ENCODE measurements around the gene KIFBP. TPM values are rescaled to one million over a fixed set of nuclear protein-coding genes. Genes with fewer than 3 reads are reported as not detected.

The KIFBP gene
- total and polyA plus RNA-seq, 2 experiments from 2014 or later: 26.6 to 29.8 TPM

GRCh38 chr10:68989317-68989990, 851 bp downstream of the KIFBP start:
- Histone ChIP-seq H3K36me3 (peaks cover under 1% of the 10 kb centered on the region), H3K4me1 (ENCODE audit: low read depth) (no peaks in the 10 kb centered on the region), H3K27ac (peak overlapping the region; percentile 84), H3K27me3 (no peaks in the 10 kb centered on the region), H3K4me3 (peak overlapping the region; percentile 70), H3K9me3 (ENCODE audit: low read depth) (no peaks in the 10 kb centered on the region)
- DNase-seq (ENCODE audit: low read depth in 1 of 2, low spot score in 1 of 2): peak in 1 of 2 donors; percentile 22
- TF ChIP-seq CTCF (IDR thresholded peaks at IDR 0.05; ENCODE audit: low read depth, low read length): no peak

- Histone ChIP-seq H3K4me3 (no peak overlapping the region), H3K36me3 (no peaks in the 10 kb centered on the region), H3K27ac (no peak overlapping the region), H3K9me3 (ENCODE audit: low read depth) (no peaks in the 10 kb centered on the region), H3K4me1 (ENCODE audit: low read depth) (no peaks in the 10 kb centered on the region), H3K27me3 (no peaks in the 10 kb centered on the region)
- no peak for TF ChIP-seq CTCF (IDR thresholded peaks at IDR 0.05; ENCODE audit: low read depth, low read length)
- DNase-seq (ENCODE audit: low read depth in 1 of 2, low spot score in 1 of 2): peak; percentile 5 to 90
These were observed 4.2 kb downstream of the KIFBP start for GRCh38 chr10:68992636-68993440.

- Histone ChIP-seq H3K27me3 (no peaks in the 10 kb centered on the region), H3K27ac (no peak overlapping the region), H3K36me3 (peaks cover 7% of the 10 kb centered on the region), H3K4me1 (ENCODE audit: low read depth) (no peaks in the 10 kb centered on the region), H3K4me3 (no peak overlapping the region), H3K9me3 (ENCODE audit: low read depth) (no peaks in the 10 kb centered on the region)
- no peak for DNase-seq (ENCODE audit: low read depth in 1 of 2, low spot score in 1 of 2)
- TF ChIP-seq CTCF (IDR thresholded peaks at IDR 0.05; ENCODE audit: low read depth, low read length): no peak
These were observed 8.6 kb downstream of the KIFBP start for GRCh38 chr10:68997211-68997610.

- H3K36me3 ChIP-seq: peaks cover 30% of the 10 kb centered on the region
These were observed 16.2 kb downstream of the KIFBP start for GRCh38 chr10:69004821-69005220.

More at GRCh38 chr10:69004821-69005220, 16.2 kb downstream of the KIFBP start:
- H3K9me3 ChIP-seq (ENCODE audit: low read depth): no peaks in the 10 kb centered on the region
- no peak overlapping the region for H3K4me3 ChIP-seq
- H3K4me1 ChIP-seq (ENCODE audit: low read depth): no peaks in the 10 kb centered on the region
- no peaks in the 10 kb centered on the region for H3K27me3 ChIP-seq
- peak; percentile 55 for TF ChIP-seq CTCF (IDR thresholded peaks at IDR 0.05; ENCODE audit: low read depth, low read length)
- peak in 1 of 2 donors; percentile 79 for DNase-seq (ENCODE audit: low read depth in 1 of 2, low spot score in 1 of 2)
- H3K27ac ChIP-seq: no peak overlapping the region
